SH-SY5Y (cell line): ENCODE data around the gene ACTMAP.

Experiments used
- GATA2 ChIP-seq: IDR thresholded peaks from 2 replicates; pipeline ENCODE4 v1.6.1; 2011; ENCODE audit warnings: mild to moderate bottlenecking, low read depth, low read length
- GATA3 ChIP-seq: IDR thresholded peaks from 2 replicates; pipeline ENCODE4 v1.6.1; 2011; ENCODE audit warnings: low read depth, mild to moderate bottlenecking, low read length, moderate library complexity

DNA sequence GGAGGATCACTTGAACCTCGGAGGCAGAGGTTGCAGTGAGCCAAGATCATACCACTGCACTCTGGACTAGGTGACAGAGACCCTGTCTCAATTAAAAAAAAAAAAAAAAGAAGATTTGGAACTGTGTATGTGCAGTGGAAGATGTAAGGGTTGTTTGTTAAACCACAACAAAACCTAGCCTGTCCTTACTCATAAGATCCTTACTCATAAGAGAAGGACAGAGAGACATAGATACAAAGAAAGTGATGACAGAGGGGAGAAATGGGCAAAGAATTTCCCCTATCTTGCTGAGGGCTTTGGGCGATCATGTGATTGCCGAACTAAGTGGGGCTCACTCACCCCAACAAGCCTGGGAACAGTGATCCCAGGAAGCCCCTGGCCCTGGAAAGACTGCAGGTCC, 25.4 kb downstream of the ACTMAP start:
- no peak for TF ChIP-seq GATA2
- TF ChIP-seq GATA3 = no peak
